SK-N-MC (cell line): ENCODE results near the gene TEX14.

Experiments
- DNase-seq: peaks from one replicate; pipeline ENCODE4 v3.0.0-alpha.2; 2011; ENCODE audit warnings: low read depth, low spot score
- H3K27ac ChIP-seq: fragments of 200-600 bp; sonication (generic); 2 replicates; pipeline ENCODE4 v1.5.1; 2016; ENCODE audit warnings: mixed run types
- H3K36me3 ChIP-seq: fragments of 200-600 bp; sonication (generic); 2 replicates; pipeline ENCODE4 v1.6.1; 2017; ENCODE audit warnings: antibody characterized with exemption, low read length, mixed read lengths; ENCODE audit not compliant: insufficient read depth
- H3K4me3 ChIP-seq: fragments of 200-600 bp; sonication (generic); 2 replicates; pipeline ENCODE4 v1.5.1; 2016
- H3K9ac ChIP-seq: fragments of 200-600 bp; sonication (generic); 2 replicates; pipeline ENCODE4 v1.8.0; 2017; ENCODE audit warnings: mixed run types, mixed read lengths; ENCODE audit not compliant: insufficient read length
- H3K9me3 ChIP-seq: fragments of 200-600 bp; sonication (generic); 2 replicates; pipeline ENCODE4 v1.6.1; 2017; ENCODE audit warnings: low read depth, mild to moderate bottlenecking, antibody characterized with exemption, low read length, moderate library complexity, mixed read lengths
- EZH2 ChIP-seq: fragments of 200-600 bp; sonication (generic); IDR thresholded peaks from one replicate; pipeline ENCODE4 v1.6.1; 2017; ENCODE audit warnings: antibody characterized with exemption
- FOXP2 ChIP-seq: optimal IDR thresholded peaks from 2 replicates; pipeline ENCODE3; 2011; ENCODE audit warnings: mild to moderate bottlenecking, moderate library complexity; ENCODE audit not compliant: insufficient read depth; ENCODE audit errors: extremely low read length, control extremely low read depth
- POLR2AphosphoS5 ChIP-seq: IDR thresholded peaks from 2 replicates; pipeline ENCODE4 v1.6.1; 2012; ENCODE audit warnings: mild to moderate bottlenecking, low read depth, low read length, borderline replicate concordance

TEX14 gene

DNA sequence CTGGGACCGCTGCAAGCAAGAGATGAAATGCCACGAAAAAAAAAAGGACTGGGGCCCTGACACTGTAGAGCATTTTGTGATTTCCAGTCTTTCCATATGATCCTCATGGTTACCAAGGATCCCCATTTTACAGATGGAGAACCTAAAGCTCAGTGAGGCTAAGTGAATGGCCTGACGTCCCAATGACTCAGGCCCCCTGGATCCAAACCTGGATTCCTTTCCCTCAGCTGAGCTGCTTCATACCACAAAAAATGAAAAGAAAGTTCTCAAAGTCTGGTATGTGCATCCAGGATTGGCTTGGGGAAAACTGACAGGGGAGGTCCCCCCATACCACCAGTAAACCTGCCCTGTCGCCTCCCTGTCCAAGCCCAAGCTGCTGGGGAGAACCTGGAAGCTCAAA, 80.5 kb downstream of the TEX14 start:
- H3K9me3 ChIP-seq = no peaks in the 10 kb centered on the region
- no peaks in the 10 kb centered on the region for H3K36me3 ChIP-seq
- H3K9ac ChIP-seq = no peak overlapping the region
- DNase-seq = no peak
- H3K4me3 ChIP-seq = no peak overlapping the region
- H3K27ac ChIP-seq = no peak overlapping the region
- no peak for TF ChIP-seq POLR2AphosphoS5
- TF ChIP-seq FOXP2 = no peak
- no peak for TF ChIP-seq EZH2

DNA sequence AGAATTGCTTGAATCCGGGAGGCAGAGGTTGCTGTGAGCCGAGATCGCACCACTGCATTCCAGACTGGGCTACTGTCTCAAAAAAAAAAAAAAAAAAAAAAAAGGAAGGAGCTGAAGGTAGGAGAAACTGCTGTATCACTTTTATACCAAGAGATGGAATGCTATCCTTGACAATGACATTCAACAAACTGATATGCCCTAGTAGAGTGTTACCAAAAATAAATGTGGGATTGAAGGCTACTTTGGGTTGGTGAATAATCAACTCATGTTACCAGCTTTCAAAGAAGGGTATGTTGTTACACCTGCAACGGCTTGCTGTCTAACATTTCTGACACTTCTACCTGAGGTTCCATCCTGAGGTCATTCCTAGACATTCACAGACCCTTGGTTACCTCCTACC, 84.9 kb downstream of the TEX14 start:
- H3K9me3 ChIP-seq = no peaks in the 10 kb centered on the region
- no peak overlapping the region for H3K9ac ChIP-seq
- H3K4me3 ChIP-seq = no peak overlapping the region
- no peak for DNase-seq
- H3K36me3 ChIP-seq = no peaks in the 10 kb centered on the region
- H3K27ac ChIP-seq = no peak overlapping the region
- no peak for TF ChIP-seq EZH2
- no peak for TF ChIP-seq POLR2AphosphoS5
- no peak for TF ChIP-seq FOXP2

DNA sequence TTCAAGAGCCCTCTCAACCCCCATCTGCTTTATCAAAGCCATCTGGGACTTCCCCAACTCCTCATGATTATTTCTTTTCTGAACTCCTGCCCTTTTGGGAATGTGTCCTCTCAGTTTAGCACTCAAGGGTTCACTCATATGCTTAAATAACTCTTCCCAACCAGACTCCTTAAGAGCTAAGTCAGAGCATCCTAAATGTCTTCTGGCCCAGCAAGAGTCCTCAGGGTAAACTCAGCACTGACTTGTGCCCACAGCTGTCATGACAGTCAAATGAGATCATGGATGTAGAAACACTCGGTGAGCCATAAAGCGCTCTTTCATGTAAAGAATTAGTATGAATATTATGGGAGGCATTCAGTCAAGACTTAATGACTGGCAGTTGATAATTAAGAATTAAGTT, 85.9 kb downstream of the TEX14 start:
- Histone ChIP-seq H3K9me3 (no peaks in the 10 kb centered on the region), H3K36me3 (no peaks in the 10 kb centered on the region), H3K27ac (no peak overlapping the region), H3K4me3 (no peak overlapping the region), H3K9ac (no peak overlapping the region)
- no peak for DNase-seq
- TF ChIP-seq FOXP2 (no peak), EZH2 (no peak), POLR2AphosphoS5 (no peak)

DNA sequence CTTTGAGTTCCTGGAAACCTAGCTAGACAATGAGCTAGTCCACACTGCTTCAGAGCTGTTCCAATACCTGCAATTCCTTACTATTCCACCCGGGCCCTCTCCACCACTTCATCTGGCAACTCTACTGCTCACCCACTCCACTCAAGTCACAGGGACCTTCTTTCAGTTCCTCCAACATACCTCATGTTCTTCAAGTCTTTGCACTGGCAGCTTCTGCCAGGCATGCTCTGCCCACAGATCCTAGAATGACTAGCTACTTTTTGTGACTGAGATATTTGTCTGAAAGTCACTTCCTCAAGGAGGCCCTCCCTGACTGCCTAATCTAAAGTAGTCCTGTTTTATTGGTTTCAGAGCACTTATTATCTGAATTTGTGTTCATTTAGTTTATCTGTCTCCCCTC, 86.4 kb downstream of the TEX14 start:
- Histone ChIP-seq H3K36me3 (no peaks in the 10 kb centered on the region), H3K9ac (no peak overlapping the region), H3K27ac (no peak overlapping the region), H3K4me3 (no peak overlapping the region), H3K9me3 (no peaks in the 10 kb centered on the region)
- DNase-seq = no peak
- TF ChIP-seq POLR2AphosphoS5 = no peak
- no peak for TF ChIP-seq FOXP2
- no peak for TF ChIP-seq EZH2

DNA sequence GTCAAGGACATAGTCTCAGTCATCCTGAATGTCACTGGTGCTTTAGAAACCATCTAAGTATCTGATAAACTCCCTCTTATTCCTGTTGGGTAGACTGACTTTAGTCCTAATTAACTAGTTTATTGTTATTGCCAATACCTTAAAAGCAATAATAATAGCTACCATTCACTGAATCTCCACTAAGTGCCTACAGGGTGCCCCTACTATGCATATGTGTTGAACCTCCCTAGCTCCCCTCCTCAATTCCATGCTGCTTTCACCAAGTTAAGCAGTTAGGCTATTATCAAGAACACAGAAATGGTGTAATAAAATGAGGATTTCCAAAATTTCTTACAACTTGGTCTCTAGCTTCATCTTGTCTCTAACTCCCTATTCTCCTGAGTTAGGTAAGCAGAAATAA, 89.9 kb downstream of the TEX14 start:
- no peak for DNase-seq
- H3K9ac ChIP-seq = no peak overlapping the region
- TF ChIP-seq POLR2AphosphoS5 (no peak), EZH2 (no peak), FOXP2 (no peak)
- no peak overlapping the region for H3K4me3 ChIP-seq
- H3K27ac ChIP-seq = no peak overlapping the region
- H3K36me3 ChIP-seq = no peaks in the 10 kb centered on the region
- H3K9me3 ChIP-seq = no peaks in the 10 kb centered on the region

DNA sequence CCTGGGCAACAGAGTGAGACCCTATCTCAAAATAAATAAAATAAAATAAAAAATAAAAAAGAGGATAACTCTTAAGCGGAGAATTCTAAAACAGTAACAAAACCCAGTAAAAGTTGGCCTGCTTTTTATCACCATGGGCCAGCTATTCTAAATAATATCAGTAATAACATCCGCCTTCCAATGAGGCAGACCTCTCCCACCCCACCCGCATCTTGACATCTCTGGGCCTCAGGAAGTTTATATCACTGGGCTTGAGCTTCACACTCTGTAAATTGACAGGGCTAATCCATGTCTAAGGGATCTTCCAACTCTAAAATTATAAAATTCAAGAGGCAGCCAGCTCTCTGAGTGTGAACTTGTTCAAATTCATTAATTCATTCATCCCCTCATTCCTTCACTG, 94.5 kb downstream of the TEX14 start:
- no peak for DNase-seq
- Histone ChIP-seq H3K4me3 (no peak overlapping the region), H3K9me3 (no peaks in the 10 kb centered on the region), H3K36me3 (no peaks in the 10 kb centered on the region), H3K27ac (no peak overlapping the region), H3K9ac (no peak overlapping the region)
- no peak for TF ChIP-seq POLR2AphosphoS5
- TF ChIP-seq EZH2 = no peak
- no peak for TF ChIP-seq FOXP2

DNA sequence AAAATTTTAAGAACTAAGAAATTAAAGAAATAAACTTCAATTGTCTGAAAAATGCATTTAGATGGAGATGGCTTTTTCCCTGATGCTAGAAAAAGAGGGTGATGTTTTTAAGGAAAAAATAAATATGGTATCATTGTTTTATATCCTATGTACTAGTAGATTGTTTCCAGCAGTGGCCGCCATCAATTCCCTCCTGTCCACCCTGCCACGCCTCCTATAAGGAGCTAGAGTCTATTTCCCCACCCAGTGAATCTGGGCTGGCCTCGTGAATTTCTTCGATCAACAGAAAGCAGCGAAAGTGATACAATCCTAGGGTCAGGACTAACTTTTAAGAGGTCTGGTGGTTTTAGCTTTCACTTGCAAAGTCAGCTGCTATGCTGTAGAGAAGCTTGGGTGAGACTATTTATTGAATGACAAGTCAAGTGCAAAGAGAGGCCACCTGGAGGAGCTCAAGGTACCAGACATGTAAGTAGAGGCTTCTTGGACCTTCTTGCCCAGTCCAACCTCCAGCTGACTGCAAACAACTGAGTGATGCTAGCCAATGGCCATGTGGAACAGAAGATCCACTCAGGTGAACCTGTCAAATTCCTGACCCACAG, 96.6 kb downstream of the TEX14 start:
- Histone ChIP-seq H3K9me3 (no peaks in the 10 kb centered on the region), H3K9ac (no peak overlapping the region), H3K27ac (no peak overlapping the region), H3K4me3 (no peak overlapping the region), H3K36me3 (no peaks in the 10 kb centered on the region)
- no peak for DNase-seq
- TF ChIP-seq POLR2AphosphoS5 (no peak), FOXP2 (no peak), EZH2 (no peak)

DNA sequence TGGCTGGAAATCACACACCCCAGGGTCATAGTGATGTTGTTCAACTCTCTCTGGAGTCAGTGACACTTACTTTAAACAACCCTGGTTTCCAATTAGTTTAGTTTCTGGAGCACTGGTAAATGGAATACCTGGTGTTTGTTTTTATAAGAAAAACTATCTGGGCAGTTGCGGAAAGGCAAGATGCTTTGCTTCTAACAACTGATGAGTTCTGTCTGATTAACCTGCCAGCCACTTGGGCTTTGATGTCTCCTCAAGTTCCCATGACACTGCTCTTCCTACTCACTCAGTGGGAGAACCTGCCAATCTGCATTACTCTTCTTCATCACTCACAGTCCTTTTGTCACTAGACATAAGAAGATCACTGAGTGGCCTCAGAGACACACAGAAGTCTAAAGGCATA, 98.7 kb downstream of the TEX14 start:
- Histone ChIP-seq H3K27ac (no peak overlapping the region), H3K36me3 (no peaks in the 10 kb centered on the region), H3K9me3 (no peaks in the 10 kb centered on the region), H3K9ac (no peak overlapping the region), H3K4me3 (no peak overlapping the region)
- DNase-seq = no peak
- TF ChIP-seq EZH2 (no peak), POLR2AphosphoS5 (no peak), FOXP2 (no peak)

DNA sequence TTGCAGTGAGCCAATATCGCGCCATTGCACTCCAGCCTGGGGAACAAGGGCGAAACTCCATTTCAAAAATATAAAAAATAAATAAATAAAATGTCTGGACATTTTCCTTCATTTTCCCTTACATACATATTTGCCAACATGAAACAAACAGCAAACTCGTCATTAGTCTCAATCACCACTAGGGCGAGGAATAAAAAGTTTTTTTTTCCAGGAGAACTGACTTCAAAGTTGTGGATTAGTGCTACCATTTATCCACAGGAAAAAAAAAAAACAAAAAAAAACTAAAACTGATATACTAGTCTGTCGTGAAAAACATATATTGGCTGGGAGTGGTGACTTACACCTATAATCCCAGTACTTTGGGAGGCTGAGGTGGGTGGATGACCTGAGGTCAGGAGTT, 100.4 kb downstream of the TEX14 start:
- Histone ChIP-seq H3K36me3 (no peaks in the 10 kb centered on the region), H3K9ac (no peak overlapping the region), H3K4me3 (no peak overlapping the region), H3K9me3 (no peaks in the 10 kb centered on the region), H3K27ac (no peak overlapping the region)
- TF ChIP-seq FOXP2 = no peak
- no peak for TF ChIP-seq POLR2AphosphoS5
- no peak for TF ChIP-seq EZH2
- no peak for DNase-seq
